Measurements from ENCODE around the gene CD4. TPM values are rescaled to one million over a fixed set of nuclear protein-coding genes. Genes with fewer than 3 reads are reported as not detected.

CD4 gene
- total RNA-seq, 2 experiments from 2014 or later: 155 to 161 TPM

- CTCF ChIA-PET: interaction anchor here (0.7 to 4.9 kb wide), 15 partner anchors 9 to 295 kb away, joined by 3 to 43 read pairs (median 3); partner anchors contain the start of genes CDCA3, GPR162, MLF2 and SPSB2
- intact Hi-C loops (cut with micrococcal nuclease): no loop called here
- H3K4me1 Mint-ChIP-seq (ENCODE audit: low read depth): peaks cover 10% of the 10 kb centered on the region
- no peaks in the 10 kb centered on the region for H3K27me3 Mint-ChIP-seq (ENCODE audit: low read depth)
- no peaks in the 10 kb centered on the region for H3K36me3 Mint-ChIP-seq (ENCODE audit: low read depth)
- H3K27ac Mint-ChIP-seq: no peak overlapping the region
- no peak overlapping the region for H3K4me3 Mint-ChIP-seq
- no peak for DNase-seq
- no peaks in the 10 kb centered on the region for H3K9me3 Mint-ChIP-seq
These were observed 44.0 kb downstream of the CD4 start for GRCh38 chr12:6833189-6833890.

GRCh38 chr12:6834254-6834653 is 44.9 kb downstream of the CD4 start:
- intact Hi-C loops (cut with micrococcal nuclease): loop anchor here (2.0 kb wide), 2 partner anchors 81 to 145 kb away; partner anchors contain the start of genes MLF2 and ZNF384
- Mint-ChIP-seq H3K36me3 (ENCODE audit: low read depth) (no peaks in the 10 kb centered on the region), H3K27ac (no peak overlapping the region), H3K4me3 (no peak overlapping the region), H3K27me3 (ENCODE audit: low read depth) (no peaks in the 10 kb centered on the region), H3K4me1 (ENCODE audit: low read depth) (peaks cover 5% of the 10 kb centered on the region), H3K9me3 (no peaks in the 10 kb centered on the region)
- no peak for DNase-seq
- CTCF ChIA-PET: interaction anchor here (0.6 to 4.9 kb wide), 23 partner anchors 8 to 258 kb away, joined by 3 to 43 read pairs (median 3); partner anchors contain the start of genes CDCA3, COPS7A, GPR162 and MLF2

GRCh38 chr12:6834873-6835272 is 45.5 kb downstream of the CD4 start:
- Mint-ChIP-seq H3K4me1 (ENCODE audit: low read depth) (peaks cover 3% of the 10 kb centered on the region), H3K9me3 (no peaks in the 10 kb centered on the region), H3K27me3 (ENCODE audit: low read depth) (no peaks in the 10 kb centered on the region), H3K4me3 (no peak overlapping the region), H3K36me3 (ENCODE audit: low read depth) (no peaks in the 10 kb centered on the region), H3K27ac (no peak overlapping the region)
- CTCF ChIA-PET: interaction anchor here (0.5 to 4.9 kb wide), 21 partner anchors 9 to 270 kb away, joined by 3 to 43 read pairs (median 3); partner anchors contain the start of genes CDCA3, COPS7A, GPR162 and MLF2
- intact Hi-C loops (cut with micrococcal nuclease): loop anchor here (2.0 kb wide), 2 partner anchors 82 to 146 kb away; partner anchors contain the start of genes MLF2 and ZNF384
- no peak for DNase-seq

- H3K27ac Mint-ChIP-seq: no peak overlapping the region
- intact Hi-C loops (cut with micrococcal nuclease): no loop called here
These were observed 47.5 kb downstream of the CD4 start for GRCh38 chr12:6836851-6837250.

GRCh38 chr12:6837370-6838060 is 48.2 kb downstream of the CD4 start:
- no peak for DNase-seq
- H3K4me1 Mint-ChIP-seq (ENCODE audit: low read depth): peaks cover 3% of the 10 kb centered on the region
- H3K36me3 Mint-ChIP-seq (ENCODE audit: low read depth): no peaks in the 10 kb centered on the region
- no peaks in the 10 kb centered on the region for H3K27me3 Mint-ChIP-seq (ENCODE audit: low read depth)
- H3K4me3 Mint-ChIP-seq: no peak overlapping the region
- intact Hi-C loops (cut with micrococcal nuclease): no loop called here
- H3K9me3 Mint-ChIP-seq: no peaks in the 10 kb centered on the region
- CTCF ChIA-PET: interaction anchor here (0.6 to 4.2 kb wide), 9 partner anchors 9 to 148 kb away, joined by 3 to 43 read pairs (median 4); partner anchors contain the start of genes GPR162, P3H3, SPSB2 and USP5
- no peak overlapping the region for H3K27ac Mint-ChIP-seq

More at GRCh38 chr12:6836851-6837250, 47.5 kb downstream of the CD4 start:
- Mint-ChIP-seq H3K4me1 (ENCODE audit: low read depth) (peaks cover 3% of the 10 kb centered on the region), H3K9me3 (no peaks in the 10 kb centered on the region), H3K4me3 (no peak overlapping the region), H3K36me3 (ENCODE audit: low read depth) (no peaks in the 10 kb centered on the region), H3K27me3 (ENCODE audit: low read depth) (no peaks in the 10 kb centered on the region)
- CTCF ChIA-PET: interaction anchor here (0.6 to 4.2 kb wide), 12 partner anchors 7 to 257 kb away, joined by 3 to 43 read pairs (median 4); partner anchors contain the start of genes GPR162, P3H3, SPSB2 and USP5
- no peak for DNase-seq

- CTCF ChIA-PET: interaction anchor here (1.0 to 1.9 kb wide), 2 partner anchors 15 to 68 kb away, joined by 3 to 5 read pairs; no protein-coding TSS in a partner anchor
- intact Hi-C loops (cut with micrococcal nuclease): no loop called here
These were observed 49.5 kb downstream of the CD4 start for GRCh38 chr12:6838854-6839253.

GRCh38 chr12:6839482-6840201 is 50.3 kb downstream of the CD4 start:
- Mint-ChIP-seq H3K4me1 (ENCODE audit: low read depth) (peaks cover 3% of the 10 kb centered on the region), H3K27me3 (ENCODE audit: low read depth) (no peaks in the 10 kb centered on the region), H3K36me3 (ENCODE audit: low read depth) (no peaks in the 10 kb centered on the region), H3K9me3 (no peaks in the 10 kb centered on the region), H3K4me3 (no peak overlapping the region), H3K27ac (peak overlapping the region; percentile 36)
- intact Hi-C loops (cut with micrococcal nuclease): no loop called here
- DNase-seq: no peak
- CTCF ChIA-PET: interaction anchor here (0.8 to 1.9 kb wide), 4 partner anchors 14 to 192 kb away, joined by 3 to 6 read pairs (median 5); partner anchors contain the start of gene ACRBP

More at GRCh38 chr12:6838854-6839253, 49.5 kb downstream of the CD4 start:
- no peak overlapping the region for H3K4me3 Mint-ChIP-seq
- no peaks in the 10 kb centered on the region for H3K36me3 Mint-ChIP-seq (ENCODE audit: low read depth)
- no peaks in the 10 kb centered on the region for H3K27me3 Mint-ChIP-seq (ENCODE audit: low read depth)
- no peaks in the 10 kb centered on the region for H3K9me3 Mint-ChIP-seq
- DNase-seq: no peak
- peaks cover 3% of the 10 kb centered on the region for H3K4me1 Mint-ChIP-seq (ENCODE audit: low read depth)
- H3K27ac Mint-ChIP-seq: no peak overlapping the region

- H3K27ac Mint-ChIP-seq: no peak overlapping the region
- no peaks in the 10 kb centered on the region for H3K9me3 Mint-ChIP-seq
- H3K4me1 Mint-ChIP-seq (ENCODE audit: low read depth): peaks cover 3% of the 10 kb centered on the region
- CTCF ChIA-PET: interaction anchor here (0.8 to 1.6 kb wide), 2 partner anchors 86 to 193 kb away, joined by 5 to 6 read pairs; partner anchors contain the start of gene ACRBP
- H3K36me3 Mint-ChIP-seq (ENCODE audit: low read depth): no peaks in the 10 kb centered on the region
- intact Hi-C loops (cut with micrococcal nuclease): no loop called here
- H3K27me3 Mint-ChIP-seq (ENCODE audit: low read depth): no peaks in the 10 kb centered on the region
- H3K4me3 Mint-ChIP-seq: no peak overlapping the region
- DNase-seq: no peak
These were observed 51.0 kb downstream of the CD4 start for GRCh38 chr12:6840330-6840729.

GRCh38 chr12:6840761-6841515 is 51.6 kb downstream of the CD4 start, which contains the start of gene GNB3:
TSS of gene GNB3 (plus strand) at chr12:6840925. CDS start at chr12:6841288, 363 bp downstream.
- intact Hi-C loops (cut with micrococcal nuclease): no loop called here
- Mint-ChIP-seq H3K27me3 (ENCODE audit: low read depth) (no peaks in the 10 kb centered on the region), H3K36me3 (ENCODE audit: low read depth) (peaks cover 2% of the 10 kb centered on the region), H3K4me1 (ENCODE audit: low read depth) (no peaks in the 10 kb centered on the region), H3K9me3 (no peaks in the 10 kb centered on the region), H3K27ac (no peak within 1 kb of the TSS), H3K4me3 (no peak within 1 kb of the TSS)
- DNase-seq: no peak
- CTCF ChIA-PET: interaction anchor here (0.6 to 1.6 kb wide), 2 partner anchors 87 to 134 kb away, joined by 3 to 5 read pairs; no protein-coding TSS in a partner anchor

GRCh38 chr12:6842075-6842474 is 52.7 kb downstream of the CD4 start:
- Mint-ChIP-seq H3K36me3 (ENCODE audit: low read depth) (peaks cover 7% of the 10 kb centered on the region), H3K9me3 (no peaks in the 10 kb centered on the region), H3K4me1 (ENCODE audit: low read depth) (no peaks in the 10 kb centered on the region), H3K27ac (no peak overlapping the region), H3K27me3 (ENCODE audit: low read depth) (no peaks in the 10 kb centered on the region), H3K4me3 (no peak overlapping the region)
- DNase-seq: no peak
- CTCF ChIA-PET: interaction anchor here (0.6 to 1.8 kb wide), 3 partner anchors 8 to 211 kb away, joined by 3 to 5 read pairs (median 3); no protein-coding TSS in a partner anchor
- intact Hi-C loops (cut with micrococcal nuclease): no loop called here

Measured in activated naive CD4-positive, alpha-beta T cell treated with anti-CD3 and anti-CD28 coated beads for 36 hours (primary cell).